ENCODE results near the gene FBXL17. TPM values are rescaled to one million over a fixed set of nuclear protein-coding genes. Genes with fewer than 3 reads are reported as not detected.

FBXL17 gene
- total and polyA plus RNA-seq, 12 donors, result 5.9 to 47.4 (median 41.1) TPM

DNA sequence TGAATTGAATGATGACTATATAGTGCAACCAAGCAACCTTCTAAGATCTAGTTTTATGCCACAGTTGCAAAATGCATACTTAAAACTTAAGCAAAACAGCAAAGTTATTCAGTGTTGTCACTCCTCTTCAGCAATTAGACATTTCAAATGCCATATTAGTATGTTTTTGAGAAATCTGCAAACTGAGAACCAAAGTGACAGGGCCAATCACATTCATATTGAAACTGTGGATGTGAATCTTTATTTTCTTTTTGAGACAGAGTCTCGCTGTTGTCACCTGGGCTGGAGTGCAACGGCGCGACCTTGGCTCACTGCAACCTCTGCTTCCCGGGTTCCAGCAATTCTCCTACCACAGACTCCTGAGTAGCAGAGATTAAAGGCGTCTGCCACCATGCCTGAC lies 461.9 kb downstream of the FBXL17 start:
- WGBS, 2 donors, result 89 to 95% methylated on average over 6 of the region's 6 CpGs
- H3K27me3 ChIP-seq, result no peaks in the 10 kb centered on the region
- DNase-seq (no peak), ATAC-seq (no peak)
- peaks cover 0 to 3% (median 0%) of the 10 kb centered on the region in 9 donors for H3K4me1 ChIP-seq
- no peaks in the 10 kb centered on the region for H3K36me3 ChIP-seq
- no peak overlapping the region for H3K27ac ChIP-seq
- intact Hi-C loops (cut with DNase I), result no loop called here
- H3K9me3 ChIP-seq, result no peaks in the 10 kb centered on the region
- H3K4me3 ChIP-seq, result no peak overlapping the region
- TF ChIP-seq, protein P1, sequence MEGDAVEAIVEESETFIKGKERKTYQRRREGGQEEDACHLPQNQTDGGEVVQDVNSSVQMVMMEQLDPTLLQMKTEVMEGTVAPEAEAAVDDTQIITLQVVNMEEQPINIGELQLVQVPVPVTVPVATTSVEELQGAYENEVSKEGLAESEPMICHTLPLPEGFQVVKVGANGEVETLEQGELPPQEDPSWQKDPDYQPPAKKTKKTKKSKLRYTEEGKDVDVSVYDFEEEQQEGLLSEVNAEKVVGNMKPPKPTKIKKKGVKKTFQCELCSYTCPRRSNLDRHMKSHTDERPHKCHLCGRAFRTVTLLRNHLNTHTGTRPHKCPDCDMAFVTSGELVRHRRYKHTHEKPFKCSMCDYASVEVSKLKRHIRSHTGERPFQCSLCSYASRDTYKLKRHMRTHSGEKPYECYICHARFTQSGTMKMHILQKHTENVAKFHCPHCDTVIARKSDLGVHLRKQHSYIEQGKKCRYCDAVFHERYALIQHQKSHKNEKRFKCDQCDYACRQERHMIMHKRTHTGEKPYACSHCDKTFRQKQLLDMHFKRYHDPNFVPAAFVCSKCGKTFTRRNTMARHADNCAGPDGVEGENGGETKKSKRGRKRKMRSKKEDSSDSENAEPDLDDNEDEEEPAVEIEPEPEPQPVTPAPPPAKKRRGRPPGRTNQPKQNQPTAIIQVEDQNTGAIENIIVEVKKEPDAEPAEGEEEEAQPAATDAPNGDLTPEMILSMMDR (IDR thresholded peaks at IDR 0.05), result no peak

DNA sequence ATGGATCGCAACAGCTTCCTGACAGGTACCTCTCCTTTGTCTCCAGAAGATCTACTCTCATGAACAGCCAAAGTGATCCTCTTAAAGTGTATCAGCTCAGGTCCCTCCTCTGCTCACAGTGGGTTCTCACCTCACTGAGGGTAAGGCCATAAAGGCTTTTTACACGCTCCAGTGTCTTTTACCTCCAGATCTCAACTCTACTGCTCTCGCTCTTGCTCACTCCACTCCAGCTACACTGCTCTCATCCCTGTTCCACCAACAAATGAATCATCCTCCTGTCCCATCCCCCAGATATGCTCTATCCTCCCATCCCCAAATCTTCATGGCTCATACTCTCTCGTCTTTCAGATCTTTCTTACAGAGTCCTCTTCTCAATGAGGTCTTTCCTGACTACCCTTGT lies 462.5 kb downstream of the FBXL17 start:
- Histone ChIP-seq H3K36me3 (no peaks in the 10 kb centered on the region), H3K9me3 (no peaks in the 10 kb centered on the region), H3K4me3 (no peak overlapping the region), H3K27me3 (no peaks in the 10 kb centered on the region), H3K27ac (no peak overlapping the region), H3K4me1 (peaks cover 0 to 3% (median 0%) of the 10 kb centered on the region in 9 donors)
- ATAC-seq (no peak), DNase-seq (no peak)
- 97 to 98% methylated on average over 4 of the region's 4 CpGs for WGBS, 2 donors
- intact Hi-C loops (cut with DNase I), result no loop called here
- TF ChIP-seq, protein P1 (IDR thresholded peaks at IDR 0.05), result no peak

DNA sequence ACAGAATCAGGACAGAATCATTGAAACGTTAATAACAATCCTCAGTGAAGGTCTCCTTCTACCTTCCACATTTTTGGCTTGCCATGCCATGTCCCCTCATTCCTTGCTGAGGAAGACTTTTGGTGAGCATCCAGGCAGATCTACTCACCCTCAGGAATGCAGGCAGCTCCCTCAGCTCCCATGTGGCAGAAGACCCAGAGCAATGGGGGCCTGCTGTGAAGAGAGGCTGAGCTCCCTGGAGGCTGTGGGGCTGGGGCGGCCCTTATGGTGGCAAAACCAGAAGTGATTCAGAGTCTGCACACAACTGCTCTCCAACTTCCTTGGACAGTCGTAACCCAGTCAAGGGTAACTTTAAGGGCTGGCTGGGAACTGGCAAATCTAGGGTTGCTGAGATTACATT lies 463.9 kb downstream of the FBXL17 start:
- Histone ChIP-seq H3K4me1 (peaks cover 0 to 3% (median 0%) of the 10 kb centered on the region in 9 donors), H3K9me3 (no peaks in the 10 kb centered on the region), H3K27ac (no peak overlapping the region), H3K4me3 (no peak overlapping the region), H3K36me3 (no peaks in the 10 kb centered on the region), H3K27me3 (no peaks in the 10 kb centered on the region)
- TF ChIP-seq, protein P1 (IDR thresholded peaks at IDR 0.05), result no peak
- intact Hi-C loops (cut with DNase I), result no loop called here
- peak in 1 of 8 donors; percentile 29 for ATAC-seq
- DNase-seq, result no peak
- 88 to 91% methylated on average over 3 of the region's 3 CpGs for WGBS, 2 donors

DNA sequence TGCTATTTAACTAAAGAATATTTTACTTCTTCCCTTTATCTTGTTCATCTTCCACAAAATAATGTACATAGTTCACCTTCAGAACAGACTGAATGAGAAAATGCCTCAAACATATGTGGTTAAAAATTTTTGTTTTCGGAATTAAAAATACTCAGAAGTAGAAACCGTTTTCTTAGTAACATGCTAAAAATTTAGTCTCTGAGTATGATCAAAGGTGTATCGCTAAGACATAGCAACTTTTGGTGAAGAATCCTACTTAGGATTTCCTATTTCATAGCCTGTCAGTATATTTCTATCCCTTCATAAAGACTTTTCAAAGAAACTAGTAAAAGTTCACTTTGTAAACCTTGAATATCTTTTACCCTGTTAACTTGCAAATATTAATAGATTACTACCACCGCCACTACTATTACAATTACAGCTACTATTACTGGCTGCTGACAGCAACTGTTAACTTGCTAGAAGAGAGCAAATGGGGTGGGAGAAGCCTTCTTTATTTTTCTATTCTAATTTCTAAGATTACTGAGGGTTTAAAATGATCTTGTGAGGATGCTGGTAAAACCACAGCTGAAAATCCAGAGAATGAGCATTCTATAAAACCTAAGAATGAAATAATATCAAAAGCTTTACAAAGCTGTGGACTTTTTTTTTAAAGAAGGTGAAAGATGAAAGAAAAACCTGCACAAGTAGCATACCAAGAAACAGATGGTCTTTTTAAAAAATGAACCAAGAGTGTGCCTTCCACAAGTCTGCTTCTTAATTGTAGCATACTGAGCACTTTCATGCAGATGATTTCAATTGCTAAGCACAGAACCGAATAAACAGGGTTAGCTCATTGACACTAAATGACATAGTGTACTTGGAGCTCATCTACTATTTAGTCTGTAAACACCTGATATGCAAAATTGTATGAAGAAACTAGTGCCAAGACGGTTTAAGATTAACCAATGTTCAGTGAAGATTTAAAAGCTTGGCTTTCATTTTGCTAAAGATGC lies 464.9 kb downstream of the FBXL17 start:
- ATAC-seq (no peak), DNase-seq (no peak)
- no peak overlapping the region for H3K27ac ChIP-seq
- H3K4me1 ChIP-seq, result peaks cover 0 to 3% (median 0%) of the 10 kb centered on the region in 9 donors
- WGBS, 2 donors, result 90 to 92% methylated on average over 6 of the region's 6 CpGs
- TF ChIP-seq, protein P1 (IDR thresholded peaks at IDR 0.05), result no peak
- intact Hi-C loops (cut with DNase I), result no loop called here
- no peaks in the 10 kb centered on the region for H3K27me3 ChIP-seq
- no peaks in the 10 kb centered on the region for H3K36me3 ChIP-seq
- no peaks in the 10 kb centered on the region for H3K9me3 ChIP-seq
- H3K4me3 ChIP-seq, result no peak overlapping the region

Measured in heart right ventricle (tissue), 16 donors.